ENCODE data around the gene BACH2. TPM values are rescaled to one million over a fixed set of nuclear protein-coding genes. Genes with fewer than 3 reads are reported as not detected.
A peak's percentile ranks its signal among the peaks of the same experiment; 100 is the strongest.

The BACH2 gene
- total and polyA plus RNA-seq, 4 donors, result 0.78 to 17.4 (median 3.2) TPM

- ATAC-seq (ENCODE audit: insufficient read depth, low FRiP score), result no peak
- no peak for DNase-seq
- TF ChIP-seq CTCF (IDR thresholded peaks at IDR 0.05; ENCODE audit: control extremely low read depth, extremely low read depth), result no peak
- Histone ChIP-seq H3K4me1 (ENCODE audit: control insufficient read depth in 5 of 5, insufficient read depth in 5 of 5, low read length in 5 of 5) (peaks cover 0 to 39% (median 14%) of the 10 kb centered on the region in 5 donors), H3K27ac (ENCODE audit: low read depth in 1 of 2, low read length in 1 of 2) (no peak overlapping the region), H3K36me3 (ENCODE audit: control insufficient read depth in 4 of 4, insufficient read depth in 4 of 4, low read length in 4 of 4) (no peaks in the 10 kb centered on the region), H3K9me3 (ENCODE audit: control insufficient read depth in 4 of 4, insufficient read depth in 3 of 4, low read length in 3 of 4) (peaks cover 0 to 2% (median 0%) of the 10 kb centered on the region in 4 donors), H3K9ac (ENCODE audit: insufficient read depth in 1 of 2, low read length in 2 of 2) (no peak overlapping the region), H3K4me3 (no peak overlapping the region), H3K27me3 (ENCODE audit: control insufficient read depth in 3 of 3, insufficient read depth in 3 of 3, low read length in 2 of 3) (peaks cover 0 to 34% (median 0%) of the 10 kb centered on the region in 3 donors)
- WGBS, 2 donors, result 94 to 100% methylated on average over 1 of the region's 1 CpG
These were observed 156.0 kb downstream of the BACH2 start for GRCh38 chr6:90140683-90141082.

- no peak for TF ChIP-seq CTCF (IDR thresholded peaks at IDR 0.05; ENCODE audit: control extremely low read depth, extremely low read depth)
- no peak overlapping the region for H3K4me3 ChIP-seq
- ATAC-seq (ENCODE audit: insufficient read depth, low FRiP score), result no peak
- H3K4me1 ChIP-seq (ENCODE audit: control insufficient read depth in 5 of 5, insufficient read depth in 5 of 5, low read length in 5 of 5), result peaks cover 0 to 26% (median 15%) of the 10 kb centered on the region in 5 donors
- 66 to 81% methylated on average over 7 of the region's 7 CpGs for WGBS, 2 donors
- H3K36me3 ChIP-seq (ENCODE audit: control insufficient read depth in 4 of 4, insufficient read depth in 4 of 4, low read length in 4 of 4), result no peaks in the 10 kb centered on the region
- H3K27ac ChIP-seq (ENCODE audit: low read depth in 1 of 2, low read length in 1 of 2), result no peak overlapping the region
- DNase-seq, result no peak
- peaks cover 0 to 34% (median 0%) of the 10 kb centered on the region in 3 donors for H3K27me3 ChIP-seq (ENCODE audit: control insufficient read depth in 3 of 3, insufficient read depth in 3 of 3, low read length in 2 of 3)
- peaks cover 0 to 2% (median 0%) of the 10 kb centered on the region in 4 donors for H3K9me3 ChIP-seq (ENCODE audit: control insufficient read depth in 4 of 4, insufficient read depth in 3 of 4, low read length in 3 of 4)
- H3K9ac ChIP-seq (ENCODE audit: insufficient read depth in 1 of 2, low read length in 2 of 2), result no peak overlapping the region
These were observed 157.3 kb downstream of the BACH2 start for GRCh38 chr6:90139272-90139817.

- TF ChIP-seq CTCF (IDR thresholded peaks at IDR 0.05; ENCODE audit: control extremely low read depth, extremely low read depth), result no peak
- peak overlapping the region in 1 of 2 donors; percentile 27 for H3K27ac ChIP-seq (ENCODE audit: low read depth in 1 of 2, low read length in 1 of 2)
- H3K4me3 ChIP-seq, result no peak overlapping the region
- DNase-seq (peak in 2 of 3 donors; percentile 79 to 85), ATAC-seq (ENCODE audit: insufficient read depth, low FRiP score) (no peak)
- no peaks in the 10 kb centered on the region for H3K36me3 ChIP-seq (ENCODE audit: control insufficient read depth in 4 of 4, insufficient read depth in 4 of 4, low read length in 4 of 4)
- WGBS, 2 donors, result 75 to 92% methylated on average over 2 of the region's 2 CpGs
- peaks cover 0 to 36% (median 17%) of the 10 kb centered on the region in 5 donors for H3K4me1 ChIP-seq (ENCODE audit: control insufficient read depth in 5 of 5, insufficient read depth in 5 of 5, low read length in 5 of 5)
- peaks cover 0 to 37% (median 0%) of the 10 kb centered on the region in 3 donors for H3K27me3 ChIP-seq (ENCODE audit: control insufficient read depth in 3 of 3, insufficient read depth in 3 of 3, low read length in 2 of 3)
- no peak overlapping the region for H3K9ac ChIP-seq (ENCODE audit: insufficient read depth in 1 of 2, low read length in 2 of 2)
- H3K9me3 ChIP-seq (ENCODE audit: control insufficient read depth in 4 of 4, insufficient read depth in 3 of 4, low read length in 3 of 4), result no peaks in the 10 kb centered on the region
These were observed 159.6 kb downstream of the BACH2 start for GRCh38 chr6:90136837-90137568.
